HG03469 (cell line): ENCODE measurements around the gene CYTH1.
A peak's percentile ranks its signal among the peaks of the same experiment; 100 is the strongest.

ENCODE experiments used
- ATAC-seq: cut with Tn5 transposase; IDR thresholded peaks from one replicate; pipeline ENCODE4 v1.9.1; 2021; ENCODE audit warnings: mild to moderate bottlenecking, moderate library complexity, moderate number of reproducible peaks; ENCODE audit not compliant: unreplicated experiment

CYTH1 gene

GRCh38 chr17:78717431-78717980 is 64.6 kb downstream of the CYTH1 start:
- ATAC-seq = no peak

GRCh38 chr17:78716814-78717393 is 65.2 kb downstream of the CYTH1 start:
- ATAC-seq = no peak

- no peak for ATAC-seq
Measured at GRCh38 chr17:78716292-78716691, 65.8 kb downstream of the CYTH1 start.

- no peak for ATAC-seq
Measured at GRCh38 chr17:78715876-78716275, 66.2 kb downstream of the CYTH1 start.

GRCh38 chr17:78715000-78715771 is 66.9 kb downstream of the CYTH1 start:
- ATAC-seq = no peak

GRCh38 chr17:78714534-78714933 is 67.5 kb downstream of the CYTH1 start:
- ATAC-seq = no peak

GRCh38 chr17:78712043-78712442 is 70.0 kb downstream of the CYTH1 start:
- ATAC-seq = no peak

GRCh38 chr17:78710607-78711006 is 71.5 kb downstream of the CYTH1 start:
- ATAC-seq = no peak

- no peak for ATAC-seq
Measured at GRCh38 chr17:78709751-78710181, 72.3 kb downstream of the CYTH1 start.

GRCh38 chr17:78709119-78709681 is 72.9 kb downstream of the CYTH1 start:
- ATAC-seq = peak; percentile 30

- ATAC-seq = peak; percentile 19
Measured at GRCh38 chr17:78708510-78708973, 73.5 kb downstream of the CYTH1 start.

- ATAC-seq = no peak
Measured at GRCh38 chr17:78707923-78708322, 74.2 kb downstream of the CYTH1 start.

- no peak for ATAC-seq
Measured at GRCh38 chr17:78707016-78707415, 75.1 kb downstream of the CYTH1 start.

- ATAC-seq = no peak
Measured at GRCh38 chr17:78706271-78706915, 75.7 kb downstream of the CYTH1 start.

- ATAC-seq = no peak
Measured at GRCh38 chr17:78705071-78705470, 77.0 kb downstream of the CYTH1 start.

GRCh38 chr17:78704594-78704993 is 77.5 kb downstream of the CYTH1 start:
- ATAC-seq = no peak

GRCh38 chr17:78697554-78698343 is 84.3 kb downstream of the CYTH1 start:
- ATAC-seq = no peak

GRCh38 chr17:78697122-78697521 is 85.0 kb downstream of the CYTH1 start:
- ATAC-seq = no peak

- ATAC-seq = no peak
Measured at GRCh38 chr17:78696016-78696982, 85.8 kb downstream of the CYTH1 start.
